HG03135 (cell line): Measurements from ENCODE around the gene KANSL2.
"Not testable (repeated sequence)": the region's sequence is repeated elsewhere in the genome, so short reads cannot be mapped to it uniquely, and the experiment has no call there.

ENCODE experiments used
- ATAC-seq: cut with Tn5 transposase; IDR thresholded peaks from one replicate; pipeline ENCODE4 v1.9.1; 2021; ENCODE audit warnings: mild to moderate bottlenecking, moderate library complexity; ENCODE audit not compliant: unreplicated experiment

The KANSL2 gene

GRCh38 chr12:48681710-48682532, at the start of gene KANSL2:
TSS of gene KANSL2 (minus strand) at chr12:48682238. CDS start at chr12:48681632, 606 bp downstream.
- ATAC-seq, result peak; percentile 99

GRCh38 chr12:48728807-48729206, 46.8 kb upstream of the KANSL2 start:
- ATAC-seq, result no peak

GRCh38 chr12:48720737-48721136, 38.7 kb upstream of the KANSL2 start:
- ATAC-seq, result not testable (repeated sequence)

GRCh38 chr12:48720171-48720570, 38.1 kb upstream of the KANSL2 start:
- ATAC-seq, result not testable (repeated sequence)

GRCh38 chr12:48719002-48719401, 37.0 kb upstream of the KANSL2 start:
- ATAC-seq, result not testable (repeated sequence)

- peak; percentile 1 for ATAC-seq
Measured at GRCh38 chr12:48717252-48717695, 35.2 kb upstream of the KANSL2 start.

GRCh38 chr12:48716493-48717251, 34.6 kb upstream of the KANSL2 start, which contains the start of gene CCNT1:
TSS of gene CCNT1 (minus strand) at chr12:48716707. CDS start at chr12:48716675, 32 bp downstream.
- peak; percentile 97 for ATAC-seq

GRCh38 chr12:48716168-48716492, 34.1 kb upstream of the KANSL2 start:
- peak; percentile 24 for ATAC-seq

- no peak for ATAC-seq
Measured at GRCh38 chr12:48712209-48712608, 30.2 kb upstream of the KANSL2 start.

- ATAC-seq, result not testable (repeated sequence)
Measured at GRCh38 chr12:48698822-48699221, 16.8 kb upstream of the KANSL2 start.

- ATAC-seq, result no peak
Measured at GRCh38 chr12:48696626-48697025, 14.6 kb upstream of the KANSL2 start.

GRCh38 chr12:48695859-48696258, 13.8 kb upstream of the KANSL2 start:
- no peak for ATAC-seq

- no peak for ATAC-seq
Measured at GRCh38 chr12:48694038-48694437, 12.0 kb upstream of the KANSL2 start.

GRCh38 chr12:48693572-48693971, 11.5 kb upstream of the KANSL2 start:
- ATAC-seq, result no peak

GRCh38 chr12:48691826-48692487, 9.9 kb upstream of the KANSL2 start:
- ATAC-seq, result no peak

- no peak for ATAC-seq
Measured at GRCh38 chr12:48690990-48691389, 9.0 kb upstream of the KANSL2 start.

- ATAC-seq, result no peak
Measured at GRCh38 chr12:48690436-48690835, 8.4 kb upstream of the KANSL2 start.

GRCh38 chr12:48688836-48689235, 6.8 kb upstream of the KANSL2 start:
- no peak for ATAC-seq

- ATAC-seq, result no peak
Measured at GRCh38 chr12:48687592-48687991, 5.6 kb upstream of the KANSL2 start.

- no peak for ATAC-seq
Measured at GRCh38 chr12:48686615-48687334, 4.7 kb upstream of the KANSL2 start.
